Endothelial cell of umbilical vein (primary cell): ENCODE results near the gene IL34. TPM values are rescaled to one million over a fixed set of nuclear protein-coding genes. Genes with fewer than 3 reads are reported as not detected.

Experiments
- BruUV-seq: library from RNA; stranded (reverse); fragments of 400-500 nt; replicated peaks from 2 replicates; lab custom pipeline; 2021; lab: Mats Ljungman, UMichigan
- CTCF ChIA-PET: fragments of 300-600, 350-600 bp; sonication (Branson Sonifier 250); formaldehyde crosslinking; loops from one replicate; lab custom pipeline; 2021; ENCODE audit warnings: antibody characterized with exemption, inconsistent platforms; lab: Charles Lee
- POLR2A ChIA-PET: fragments of 300-600, 350-600 bp; sonication (Branson Sonifier 250); formaldehyde crosslinking; loops from one replicate; lab custom pipeline; 2021; ENCODE audit warnings: antibody characterized with exemption, inconsistent platforms; lab: Charles Lee
- DNase-seq: peaks from one replicate; pipeline ENCODE4 v3.0.0-alpha.2; 2011; ENCODE audit warnings: low read depth, low spot score
- FAIRE-seq: peaks from 2 replicates; lab custom pipeline; 2011; peaks lifted over from hg19 to GRCh38; lab: Jason Lieb, UNC
- H2AFZ ChIP-seq: 2 replicates; pipeline ENCODE4 v1.6.0; 2012; ENCODE audit warnings: low read depth, low read length, control low read depth, inconsistent platforms
- H3K27ac ChIP-seq: 2 replicates; pipeline ENCODE4 v1.5.1; 2011; ENCODE audit warnings: low read depth, mild to moderate bottlenecking, control low read depth, low read length, moderate library complexity; ENCODE audit not compliant: insufficient read depth
- H3K27me3 ChIP-seq, 2 experiments: 2 replicates each; pipeline versions ENCODE4 v1.6.0 to v1.6.1; 2011; ENCODE audit warnings: low read length in 2 of 2, mixed read lengths in 1 of 2; ENCODE audit not compliant: control insufficient read depth in 2 of 2, insufficient read depth in 2 of 2
- H3K36me3 ChIP-seq, 2 experiments: 2 replicates in 1 of 2; 3 replicates in 1 of 2; pipeline ENCODE4 v1.5.1; 2011; ENCODE audit warnings: low read length in 2 of 2, mild to moderate bottlenecking in 1 of 2, moderate library complexity in 1 of 2; ENCODE audit not compliant: control insufficient read depth in 2 of 2, insufficient read depth in 2 of 2; ENCODE audit errors: extremely low read depth in 1 of 2
- H3K4me1 ChIP-seq: 3 replicates; pipeline ENCODE4 v1.5.1; 2011; ENCODE audit warnings: mild to moderate bottlenecking, low read length; ENCODE audit not compliant: control insufficient read depth, insufficient read depth; ENCODE audit errors: extremely low read depth
- H3K4me2 ChIP-seq: 2 replicates; pipeline ENCODE4 v1.6.1; 2011; ENCODE audit warnings: low read length, control low read depth, mixed read lengths; ENCODE audit not compliant: insufficient read depth
- H3K4me3 ChIP-seq, 3 experiments: fragments of 200-600 bp in 1 of 3; sonication (generic), shearing (Covaris generic) in 1 of 3; replicated peaks in 1 of 3; 2 replicates each; pipeline ENCODE4 v1.5.1; 2011 to 2016; ENCODE audit warnings: control low read depth in 3 of 3, low read length in 3 of 3, mild to moderate bottlenecking in 2 of 3, inconsistent platforms in 1 of 3, low read depth in 1 of 3, moderate library complexity in 1 of 3; ENCODE audit not compliant: insufficient read depth in 1 of 3
- H3K79me2 ChIP-seq: 2 replicates; pipeline ENCODE4 v1.6.0; 2012; ENCODE audit warnings: low read length, inconsistent platforms; ENCODE audit not compliant: control insufficient read depth, insufficient read depth
- H3K9ac ChIP-seq: replicated peaks from 2 replicates; pipeline ENCODE3; 2011; ENCODE audit warnings: low read length, control low read depth; ENCODE audit not compliant: insufficient read depth; ENCODE audit errors: extremely low read depth
- H3K9me1 ChIP-seq: replicated peaks from 3 replicates; pipeline ENCODE4 v1.6.0; 2011; ENCODE audit warnings: mild to moderate bottlenecking, low read length; ENCODE audit not compliant: control insufficient read depth, insufficient read depth; ENCODE audit errors: extremely low read depth
- H3K9me3 ChIP-seq: replicated peaks from 2 replicates; pipeline ENCODE4 v1.5.1; 2012; ENCODE audit warnings: low read length, inconsistent platforms; ENCODE audit not compliant: control insufficient read depth, insufficient read depth
- H4K20me1 ChIP-seq: replicated peaks from 2 replicates; pipeline ENCODE3; 2011; ENCODE audit warnings: mild to moderate bottlenecking, low read length; ENCODE audit not compliant: control insufficient read depth, insufficient read depth; ENCODE audit errors: extremely low read depth
- MYC ChIP-seq: IDR thresholded peaks from one replicate; pipeline ENCODE4 v1.6.1; 2011; ENCODE audit warnings: mild to moderate bottlenecking, low read depth, low read length
- POLR2AphosphoS5 ChIP-seq: IDR thresholded peaks from 2 replicates; pipeline ENCODE4 v1.6.1; 2012; ENCODE audit warnings: low read depth, mild to moderate bottlenecking, control low read depth, low read length, moderate library complexity; ENCODE audit not compliant: insufficient read depth
- dilution Hi-C: fragments of 300-500 bp; cut with MboI; formaldehyde crosslinking; loops from one replicate; pipeline ENCODE4 v1.15.0; 2019; ENCODE audit warnings: low sequenced_read_pairs; ENCODE audit not compliant: extremely low pct_ligation_motif_present
- intact Hi-C: fragments of 100-400 bp; cut with micrococcal nuclease; formaldehyde crosslinking; loops from one replicate; pipeline ENCODE4 v1.10.0; 2022
- polyA plus RNA-seq, 4 experiments: library from polyadenylated mRNA; depleted of rRNA in 3 of 4; stranded (reverse) in 3 of 4; unstranded in 1 of 4; fragments of >200 nt; gene quantifications; 2 replicates each; pipeline versions ENCODE4 v1.2.1 to v1.2.3, GENCODE V29; 2011 to 2012; ENCODE audit warnings: missing spikeins in 1 of 4
- total RNA-seq: library from RNA; stranded (reverse); gene quantifications from 2 replicates; pipeline ENCODE4 v1.2.3, GENCODE V29; 2021

IL34 gene
- total and polyA plus RNA-seq, 2 donors (not counting 3 experiments of a cell fraction or from before 2014, with no cell fraction given): 0.88 to 0.97 TPM

GRCh38 chr16:70647441-70648359 lies 1.3 kb downstream of the IL34 start:
- Histone ChIP-seq H3K27me3 (no peaks in the 10 kb centered on the region), H3K36me3 (no peaks in the 10 kb centered on the region), H3K9me3 (no peaks in the 10 kb centered on the region), H3K79me2 (no peaks in the 10 kb centered on the region), H3K9ac (no peak overlapping the region), H3K9me1 (no peaks in the 10 kb centered on the region), H2AFZ (no peak overlapping the region), H3K4me2 (no peak overlapping the region), H4K20me1 (no peaks in the 10 kb centered on the region), H3K27ac (no peak overlapping the region), H3K4me3 (no peak overlapping the region), H3K4me1 (no peaks in the 10 kb centered on the region)
- ChIA-PET POLR2A (no interaction called here), CTCF (no interaction called here)
- dilution Hi-C loops (no loop called here), intact Hi-C loops (no loop called here)
- TF ChIP-seq MYC: no peak
- DNase-seq: no peak
- no peak for FAIRE-seq
- BruUV-seq: no TSS peak

- Histone ChIP-seq H3K36me3 (no peaks in the 10 kb centered on the region), H2AFZ (no peak overlapping the region), H4K20me1 (no peaks in the 10 kb centered on the region), H3K27me3 (no peaks in the 10 kb centered on the region), H3K4me3 (no peak overlapping the region), H3K4me1 (no peaks in the 10 kb centered on the region), H3K27ac (no peak overlapping the region), H3K79me2 (no peaks in the 10 kb centered on the region), H3K9me3 (no peaks in the 10 kb centered on the region), H3K4me2 (no peak overlapping the region), H3K9me1 (no peaks in the 10 kb centered on the region), H3K9ac (no peak overlapping the region)
- dilution Hi-C loops (no loop called here), intact Hi-C loops (no loop called here)
- POLR2A ChIA-PET: no interaction called here
- FAIRE-seq (no peak), DNase-seq (no peak)
- BruUV-seq: no TSS peak
- CTCF ChIA-PET: interaction anchor here (1.3 kb wide), 1 partner anchor 80 kb away, joined by 3 read pairs; no protein-coding TSS in a partner anchor
- TF ChIP-seq POLR2AphosphoS5: no peak
Measured at GRCh38 chr16:70648606-70649005, 2.2 kb downstream of the IL34 start.
